HepG2 (cell line): Measurements from ENCODE around the gene DDRGK1. TPM values are rescaled to one million over a fixed set of nuclear protein-coding genes. Genes with fewer than 3 reads are reported as not detected.
A peak's percentile ranks its signal among the peaks of the same experiment; 100 is the strongest.

Source experiments
- ATAC-seq: fragments of 200-7000 bp; cut with Tn5 transposase; 3 replicates; pipeline ENCODE4 v1.9.1; 2020; ENCODE audit warnings: mild to moderate bottlenecking, moderate library complexity
- BruUV-seq: library from RNA; stranded (reverse); fragments of 400-500 nt; replicated peaks from 2 replicates; lab custom pipeline; 2021; lab: Mats Ljungman, UMichigan
- CTCF ChIA-PET: fragments of 300-600 bp; formaldehyde crosslinking; extraction: SDS; loops from one replicate; lab custom pipeline; 2021; ENCODE audit warnings: low total read pairs, inconsistent platforms, low intra/inter-chr PET ratio; lab: Yijun Ruan, JAX
- POLR2A ChIA-PET: fragments of 350-600 bp; sonication (Branson Sonifier 250); formaldehyde crosslinking; loops from one replicate; lab custom pipeline; 2020; ENCODE audit warnings: antibody characterized with exemption, inconsistent platforms; lab: Yijun Ruan, JAX
- DNase-seq: peaks from one replicate; pipeline ENCODE4 v3.0.0-alpha.2; 2015; ENCODE audit warnings: low spot score
- FAIRE-seq: peaks from 3 replicates; lab custom pipeline; 2011; peaks lifted over from hg19 to GRCh38; lab: Jason Lieb, UNC
- H2AFZ ChIP-seq: one replicate; pipeline ENCODE4 v1.6.1; 2011; ENCODE audit warnings: low read length, inconsistent platforms
- H3K27ac ChIP-seq: fragments of 300-600 bp; 3 replicates; pipeline ENCODE4 v1.8.0; 2011; ENCODE audit warnings: mixed run types, mild to moderate bottlenecking, mixed read lengths, low read length, inconsistent platforms; ENCODE audit not compliant: insufficient read depth; ENCODE audit errors: extremely low read length
- H3K27me3 ChIP-seq, 2 experiments: fragments of 200-600 bp in 1 of 2; 2 replicates in 1 of 2; 3 replicates in 1 of 2; pipeline versions ENCODE4 v1.6.0 to v1.8.0; 2011; ENCODE audit warnings: low read length in 2 of 2, mild to moderate bottlenecking in 2 of 2, moderate library complexity in 2 of 2, inconsistent platforms in 1 of 2; ENCODE audit not compliant: insufficient read depth in 2 of 2, control insufficient read depth in 1 of 2
- H3K36me3 ChIP-seq, 2 experiments: fragments of 200-600 bp in 1 of 2; replicated peaks in 1 of 2; 2 replicates in 1 of 2; 3 replicates in 1 of 2; pipeline versions ENCODE4 v1.5.1 to v1.8.0; 2011; ENCODE audit warnings: low read length in 2 of 2, inconsistent platforms in 1 of 2; ENCODE audit not compliant: insufficient read depth in 2 of 2, control insufficient read depth in 1 of 2
- H3K4me1 ChIP-seq: 2 replicates; pipeline ENCODE4 v1.5.1; 2012; ENCODE audit warnings: low read length, inconsistent platforms; ENCODE audit not compliant: insufficient read depth
- H3K4me2 ChIP-seq: 2 replicates; pipeline ENCODE4 v1.6.0; 2011; ENCODE audit warnings: low read depth, low read length, inconsistent platforms
- H3K4me3 ChIP-seq, 3 experiments: fragments of 200-600 bp in 1 of 3; sonication (generic), shearing (Covaris generic) in 1 of 3; replicated peaks in 1 of 3; 2 replicates each; pipeline ENCODE4 v1.5.1; 2011 to 2016; ENCODE audit warnings: low read length in 3 of 3, inconsistent platforms in 2 of 3, low read depth in 2 of 3, mild to moderate bottlenecking in 2 of 3, control low read depth in 1 of 3, mixed read lengths in 1 of 3; ENCODE audit not compliant: insufficient read depth in 1 of 3
- H3K79me2 ChIP-seq: one replicate; pipeline ENCODE4 v1.6.1; 2011; ENCODE audit warnings: low read length, inconsistent platforms; ENCODE audit not compliant: insufficient read depth
- H3K9ac ChIP-seq: 2 replicates; pipeline ENCODE4 v1.6.0; 2011; ENCODE audit warnings: mild to moderate bottlenecking, low read depth, low read length, inconsistent platforms; ENCODE audit not compliant: insufficient read depth
- H3K9me3 ChIP-seq: 2 replicates; pipeline ENCODE4 v1.5.1; 2012; ENCODE audit warnings: mild to moderate bottlenecking, low read length
- H4K20me1 ChIP-seq: 2 replicates; pipeline ENCODE4 v1.6.0; 2011; ENCODE audit warnings: inconsistent platforms, mild to moderate bottlenecking, low read length, moderate library complexity; ENCODE audit not compliant: insufficient read depth
- AGO2 ChIP-seq: fragments of 200-400 bp; formaldehyde crosslinking; optimal IDR thresholded peaks from 2 replicates; pipeline ENCODE3; 2017; ENCODE audit warnings: mild to moderate bottlenecking, low read depth, low read length, moderate library complexity
- CBFB ChIP-seq: sonication (generic); formaldehyde crosslinking; IDR thresholded peaks from 2 replicates; pipeline ENCODE4 v1.4.0; 2020; ENCODE audit warnings: missing genetic modification reagents
- HDAC2 ChIP-seq: sonication (generic); formaldehyde crosslinking; IDR thresholded peaks from 2 replicates; pipeline ENCODE4 v1.4.0; 2020; ENCODE audit warnings: missing genetic modification reagents
- NFAT5 ChIP-seq: sonication (generic); formaldehyde crosslinking; IDR thresholded peaks from 2 replicates; pipeline ENCODE4 v1.4.0; 2020; ENCODE audit warnings: missing genetic modification reagents
- PAX8 ChIP-seq: sonication (generic); formaldehyde crosslinking; IDR thresholded peaks from 2 replicates; pipeline ENCODE4 v1.8.0; 2022; ENCODE audit warnings: mild to moderate bottlenecking, missing genetic modification reagents, borderline replicate concordance
- PLRG1 ChIP-seq: fragments of 450-650 bp; conservative IDR thresholded peaks from 2 replicates; pipeline ENCODE4 v1.6.1; 2016
- RBFOX2 ChIP-seq: fragments of 200-400 bp; formaldehyde crosslinking; IDR thresholded peaks from 2 replicates; pipeline ENCODE4 v1.6.1; 2017; ENCODE audit warnings: low read depth, mild to moderate bottlenecking, low read length
- SAFB2 ChIP-seq: sonication (generic); formaldehyde crosslinking; IDR thresholded peaks from 2 replicates; pipeline ENCODE4 v1.5.1; 2020; ENCODE audit warnings: missing genetic modification reagents, low read depth, mild to moderate bottlenecking, borderline replicate concordance
- ZKSCAN1 ChIP-seq: fragments of 150-350 bp; IDR thresholded peaks from 2 replicates; pipeline ENCODE4 v1.6.1; 2014; ENCODE audit warnings: low read length
- ZNF136 ChIP-seq: sonication (generic); formaldehyde crosslinking; IDR thresholded peaks from 2 replicates; pipeline ENCODE4 v1.8.1; 2022; ENCODE audit warnings: low read depth, mild to moderate bottlenecking, moderate library complexity, missing genetic modification reagents
- ZNF276 ChIP-seq: sonication (generic); formaldehyde crosslinking; IDR thresholded peaks from 2 replicates; pipeline ENCODE4 v1.4.0; 2020; ENCODE audit warnings: mild to moderate bottlenecking, low read depth, missing genetic modification reagents
- ZNF672 ChIP-seq: sonication (generic); formaldehyde crosslinking; IDR thresholded peaks from 2 replicates; pipeline ENCODE4 v1.8.1; 2022; ENCODE audit warnings: missing genetic modification reagents
- WGBS: methylation state at CpG from one replicate; pipeline ENCODE4 v1.1.6; 2017; ENCODE audit warnings: low lambda C conversion rate; 5-methylcytosine and 5-hydroxymethylcytosine counted together
- in situ Hi-C: cut with HindIII; loops from 2 replicates; pipeline ENCODE4 v1.10.0; 2017; ENCODE audit warnings: low pct_unique_long_range_greater_than_20kb; ENCODE audit not compliant: extremely low pct_ligation_motif_present
- intact Hi-C: fragments of 100-400 bp; cut with micrococcal nuclease; formaldehyde crosslinking; loops from one replicate; pipeline ENCODE4 v1.10.0; 2022; ENCODE audit not compliant: unreplicated experiment
- polyA plus RNA-seq, 8 experiments: library from polyadenylated mRNA; depleted of rRNA in 3 of 8; stranded (reverse) in 7 of 8; unstranded in 1 of 8; fragments of >200 nt; fragmentation: Illumina TruSeq in 4 of 8; extraction: Trizol in 4 of 8; gene quantifications; 2 replicates each; pipeline versions ENCODE4 v1.2.1 to v1.2.3, GENCODE V29; 2011 to 2016; ENCODE audit warnings: low read depth in 4 of 8, missing spikeins in 1 of 8, mixed read lengths in 1 of 8; ENCODE audit not compliant: insufficient read depth in 1 of 8
- total RNA-seq, 5 experiments: library from RNA; depleted of rRNA; stranded (reverse); fragments of >200 nt; fragmentation: Illumina TruSeq; extraction: Trizol; gene quantifications; 2 replicates each; pipeline ENCODE4 v1.2.3, GENCODE V29; 2016; ENCODE audit warnings: low read depth in 1 of 5
- TF ChIP-seq, protein P1 (sequence below): sonication (generic); formaldehyde crosslinking; IDR thresholded peaks from 2 replicates; pipeline ENCODE4 v1.5.0; 2020; ENCODE audit warnings: missing genetic modification reagents
- TF ChIP-seq, protein P2 (sequence below): sonication (generic); formaldehyde crosslinking; IDR thresholded peaks from 2 replicates; pipeline ENCODE4 v1.9.0; 2022; ENCODE audit warnings: missing genetic modification reagents, mild to moderate bottlenecking, borderline replicate concordance

DDRGK1 gene
- total and polyA plus RNA-seq, 2 of the 13 experiments (the other 11 are each of a cell fraction or from before 2014, with no cell fraction given) = 96.7 to 149 TPM

DNA sequence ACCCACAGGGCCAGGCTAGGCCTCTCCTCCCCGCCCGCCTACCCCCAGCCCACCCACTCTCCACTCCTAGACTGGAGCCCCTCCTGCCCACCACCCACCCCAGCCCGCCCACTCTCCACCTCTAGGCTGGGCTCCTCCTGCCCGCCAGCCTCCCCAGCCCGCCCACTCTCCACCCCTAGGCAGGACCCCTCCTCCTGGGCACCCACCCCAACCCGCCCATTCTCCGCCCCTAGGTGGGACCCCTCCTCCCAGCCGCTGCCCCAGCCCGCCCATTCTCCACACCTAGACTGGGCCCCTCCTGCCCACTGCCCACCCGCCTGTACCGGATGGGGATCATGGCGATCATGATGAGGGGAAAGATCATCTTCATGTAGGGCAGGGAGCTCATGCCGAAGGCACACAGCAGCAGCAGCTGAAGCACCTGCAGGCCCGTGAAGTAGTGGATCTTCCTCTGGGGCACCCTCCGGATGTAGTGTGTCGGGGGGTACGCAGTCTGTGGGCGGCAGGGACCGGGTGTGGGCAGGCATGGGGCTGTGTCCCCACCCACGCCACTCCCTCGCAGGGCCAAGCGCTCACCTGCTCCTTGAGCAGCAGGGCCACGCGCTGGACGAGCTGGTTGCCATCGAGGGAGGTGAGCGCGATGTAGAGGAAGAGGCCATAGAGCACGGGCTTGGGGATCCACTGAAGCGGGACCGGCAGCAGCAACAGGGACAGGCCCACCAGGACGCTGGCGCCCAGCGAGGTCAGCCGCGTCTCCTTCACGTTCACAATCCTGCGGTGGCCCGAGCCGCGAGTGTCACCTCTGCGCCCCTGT, 23.7 kb upstream of the DDRGK1 start:
- CTCF ChIA-PET = no interaction called here
- Histone ChIP-seq H3K9ac (no peak overlapping the region), H3K4me2 (no peak overlapping the region), H3K27me3 (no peaks in the 10 kb centered on the region), H2AFZ (no peak overlapping the region), H3K4me3 (no peak overlapping the region), H3K27ac (no peak overlapping the region), H4K20me1 (no peaks in the 10 kb centered on the region), H3K79me2 (no peaks in the 10 kb centered on the region), H3K4me1 (peaks cover 65% of the 10 kb centered on the region), H3K9me3 (no peaks in the 10 kb centered on the region), H3K36me3 (peaks cover 0 to 17% of the 10 kb centered on the region in 2 experiments; a peak in 3 of 5 replicates)
- 94% methylated on average over 42 of the region's 42 CpGs for WGBS
- BruUV-seq = no TSS peak
- intact Hi-C loops = no loop called here
- no peak for DNase-seq
- in situ Hi-C loops = no loop called here
- no peak for ATAC-seq
- POLR2A ChIA-PET = interaction anchor here (1.0 kb wide), 1 partner anchor 19 kb away, joined by 3 read pairs; the partner anchor contains the start of gene ITPA
- FAIRE-seq = no peak
- TF ChIP-seq CBFB (CRISPR knock-in tag) = no peak
- TF ChIP-seq, protein P1, sequence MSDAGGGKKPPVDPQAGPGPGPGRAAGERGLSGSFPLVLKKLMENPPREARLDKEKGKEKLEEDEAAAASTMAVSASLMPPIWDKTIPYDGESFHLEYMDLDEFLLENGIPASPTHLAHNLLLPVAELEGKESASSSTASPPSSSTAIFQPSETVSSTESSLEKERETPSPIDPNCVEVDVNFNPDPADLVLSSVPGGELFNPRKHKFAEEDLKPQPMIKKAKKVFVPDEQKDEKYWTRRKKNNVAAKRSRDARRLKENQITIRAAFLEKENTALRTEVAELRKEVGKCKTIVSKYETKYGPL (CRISPR knock-in tag) = no peak
- no peak for TF ChIP-seq ZKSCAN1
- TF ChIP-seq HDAC2 (CRISPR knock-in tag) = no peak
- no peak for TF ChIP-seq SAFB2
- no peak for TF ChIP-seq ZNF276 (CRISPR knock-in tag)
- no peak for TF ChIP-seq ZNF672 (CRISPR knock-in tag)
- TF ChIP-seq, protein P2, sequence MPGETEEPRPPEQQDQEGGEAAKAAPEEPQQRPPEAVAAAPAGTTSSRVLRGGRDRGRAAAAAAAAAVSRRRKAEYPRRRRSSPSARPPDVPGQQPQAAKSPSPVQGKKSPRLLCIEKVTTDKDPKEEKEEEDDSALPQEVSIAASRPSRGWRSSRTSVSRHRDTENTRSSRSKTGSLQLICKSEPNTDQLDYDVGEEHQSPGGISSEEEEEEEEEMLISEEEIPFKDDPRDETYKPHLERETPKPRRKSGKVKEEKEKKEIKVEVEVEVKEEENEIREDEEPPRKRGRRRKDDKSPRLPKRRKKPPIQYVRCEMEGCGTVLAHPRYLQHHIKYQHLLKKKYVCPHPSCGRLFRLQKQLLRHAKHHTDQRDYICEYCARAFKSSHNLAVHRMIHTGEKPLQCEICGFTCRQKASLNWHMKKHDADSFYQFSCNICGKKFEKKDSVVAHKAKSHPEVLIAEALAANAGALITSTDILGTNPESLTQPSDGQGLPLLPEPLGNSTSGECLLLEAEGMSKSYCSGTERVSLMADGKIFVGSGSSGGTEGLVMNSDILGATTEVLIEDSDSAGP (CRISPR knock-in tag) = 0 out of 2 replicates have a peak, but pooled peaks have one; percentile 19
- no peak for TF ChIP-seq NFAT5
- peak; percentile 46; the same call in 1 of the 2 replicates for TF ChIP-seq RBFOX2
- no peak for TF ChIP-seq PAX8 (CRISPR knock-in tag)
- no peak for TF ChIP-seq PLRG1
- no peak for TF ChIP-seq ZNF136
- peak; percentile 76 for TF ChIP-seq AGO2
